GM21786 (cell line): ENCODE results near the gene TSSC4.

Experiments used
- ATAC-seq: cut with Tn5 transposase; IDR thresholded peaks from one replicate; pipeline ENCODE4 v1.9.1; 2021; ENCODE audit not compliant: unreplicated experiment

Gene TSSC4

DNA sequence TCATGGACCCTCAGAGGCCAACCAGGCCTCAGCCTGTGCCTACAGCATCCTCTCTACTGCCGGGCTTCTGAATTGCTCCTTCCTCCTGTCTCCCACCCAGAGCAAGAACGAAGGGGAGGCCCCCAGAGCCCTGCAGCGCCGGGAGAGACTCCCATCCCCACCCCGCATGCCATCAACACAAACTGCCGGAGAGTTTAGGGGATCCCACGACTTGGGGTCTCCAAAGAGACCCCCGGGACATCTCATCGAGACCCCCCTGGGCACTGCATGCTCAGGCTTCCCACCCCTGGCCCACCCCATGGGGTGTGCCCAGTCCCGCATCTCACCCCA is 31.7 kb upstream of the TSSC4 start:
- no peak for ATAC-seq

DNA sequence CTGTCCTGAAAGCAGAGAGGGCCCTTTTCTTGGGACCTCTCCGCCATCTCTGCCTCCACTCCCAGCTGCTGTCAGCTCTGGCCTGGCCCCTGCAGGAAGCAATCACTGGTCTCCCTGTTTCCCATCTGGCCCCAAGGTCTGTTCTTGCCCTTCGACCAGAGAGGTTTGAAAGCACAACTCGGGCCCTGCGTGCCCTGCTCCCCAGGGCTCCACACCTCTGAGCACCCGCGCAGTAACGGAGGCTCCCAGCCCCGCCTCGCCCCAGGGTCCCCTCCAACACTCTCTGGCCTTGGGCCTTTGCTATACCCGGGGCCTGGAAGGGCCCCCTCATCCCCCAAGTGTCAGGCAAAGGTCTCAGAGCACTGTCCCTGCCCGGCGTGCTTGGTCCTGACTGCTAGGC is 31.2 kb upstream of the TSSC4 start:
- ATAC-seq = no peak

DNA sequence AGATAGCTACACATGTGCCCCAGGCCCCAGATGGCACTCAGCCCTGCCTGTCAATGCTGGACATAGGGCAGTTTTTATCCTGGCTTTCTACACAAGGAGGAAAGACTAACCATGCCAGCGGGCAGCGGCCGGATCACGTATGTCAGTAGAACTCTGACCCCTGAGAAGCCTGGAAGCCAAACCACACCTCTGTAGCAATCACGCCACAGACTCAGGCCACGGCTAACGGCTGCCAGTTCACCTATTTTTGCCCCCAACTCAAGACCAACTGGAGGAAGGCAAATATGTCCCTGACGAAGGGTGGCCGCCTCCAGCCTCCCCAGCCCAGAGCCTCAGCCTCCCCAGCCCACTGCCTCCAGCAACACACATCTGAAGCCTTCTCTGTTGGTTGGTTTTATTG is 30.7 kb upstream of the TSSC4 start:
- no peak for ATAC-seq

DNA sequence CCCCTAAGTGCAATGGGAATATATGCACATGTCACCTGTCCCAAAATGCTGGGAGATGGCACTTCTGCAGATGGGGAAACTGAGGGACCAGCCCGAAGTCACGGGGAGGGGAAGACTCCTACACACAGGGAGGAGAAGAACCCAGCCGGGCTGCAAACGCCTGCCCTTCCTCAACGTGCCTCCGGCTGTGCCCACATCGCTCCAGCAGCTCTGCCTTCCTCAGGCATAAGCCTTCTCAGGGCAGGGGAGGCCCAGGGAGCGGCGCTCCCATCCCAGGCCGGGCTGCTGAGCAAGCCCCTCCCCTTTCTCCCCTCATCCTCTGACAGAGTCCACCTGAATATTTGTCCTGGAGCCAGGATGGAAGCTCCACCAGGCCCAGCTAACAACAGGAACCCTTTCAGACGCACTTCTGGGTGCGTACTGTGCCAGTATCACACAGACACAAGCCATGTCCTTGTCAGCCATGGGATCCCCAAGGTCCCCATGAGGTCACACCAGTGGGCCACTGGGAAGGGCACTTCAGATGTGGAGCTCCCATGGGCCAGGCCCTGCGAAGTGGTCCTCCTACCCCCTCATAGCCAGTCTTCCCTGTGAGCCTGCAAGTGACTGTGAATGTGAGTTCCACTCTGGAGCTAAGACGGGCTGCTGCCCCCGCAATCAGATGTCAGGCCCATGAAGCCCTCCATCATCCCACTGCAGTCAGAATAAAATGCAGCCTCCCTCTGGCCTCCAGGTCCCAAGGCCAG is 25.9 kb upstream of the TSSC4 start:
- ATAC-seq = no peak

DNA sequence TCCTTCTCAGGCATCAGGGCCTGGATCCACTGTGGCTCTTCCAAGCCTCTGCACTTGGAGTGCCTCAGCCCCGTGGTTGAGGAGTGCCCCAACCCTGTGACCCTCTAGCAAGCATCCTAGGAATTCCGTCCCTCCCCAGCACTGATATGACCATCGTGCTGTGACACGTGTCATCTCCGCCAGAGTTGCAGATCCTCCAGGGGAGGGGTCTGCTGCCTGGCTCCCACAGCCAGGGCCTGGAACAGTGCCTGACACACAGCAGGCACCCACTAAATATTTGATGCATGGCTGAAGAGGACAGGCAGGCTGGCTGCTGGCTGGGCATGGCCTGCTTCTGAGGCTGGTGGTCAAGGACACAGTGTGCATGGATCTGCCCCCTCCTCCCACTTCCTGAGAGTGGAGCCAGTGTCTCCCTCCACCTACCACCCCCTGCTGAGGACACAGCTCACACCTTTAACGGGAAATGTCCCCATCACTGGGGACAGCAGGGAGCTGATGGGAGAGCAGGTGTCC is 25.2 kb upstream of the TSSC4 start:
- ATAC-seq = no peak

DNA sequence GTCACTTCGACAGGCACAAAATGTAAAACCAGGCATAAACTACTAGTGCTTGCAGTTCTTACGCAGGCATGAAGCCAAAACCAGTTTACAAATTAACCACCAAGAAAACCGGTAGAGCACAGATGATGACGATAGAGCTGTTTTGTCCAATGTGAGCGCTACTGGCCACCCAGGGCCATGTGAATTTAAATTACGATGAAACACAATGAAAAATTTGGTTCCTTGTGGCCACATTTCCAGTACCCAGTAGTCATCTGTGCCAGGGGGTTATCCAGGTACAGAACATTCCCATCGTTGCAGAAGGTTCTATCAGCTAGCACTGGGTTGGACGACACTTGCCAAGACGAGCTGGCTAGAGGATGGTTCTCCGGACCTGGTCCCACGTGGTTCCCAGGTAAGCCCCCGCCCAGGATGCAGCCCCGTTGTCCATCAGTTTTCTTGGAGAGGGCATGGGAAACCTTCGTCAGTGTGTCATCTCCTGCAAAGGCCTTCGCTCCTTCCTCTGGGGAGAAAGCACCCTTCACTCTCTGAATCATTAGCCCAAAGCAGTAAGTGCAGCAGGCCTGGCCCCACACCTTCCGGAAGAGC is 24.5 kb upstream of the TSSC4 start:
- ATAC-seq = no peak

DNA sequence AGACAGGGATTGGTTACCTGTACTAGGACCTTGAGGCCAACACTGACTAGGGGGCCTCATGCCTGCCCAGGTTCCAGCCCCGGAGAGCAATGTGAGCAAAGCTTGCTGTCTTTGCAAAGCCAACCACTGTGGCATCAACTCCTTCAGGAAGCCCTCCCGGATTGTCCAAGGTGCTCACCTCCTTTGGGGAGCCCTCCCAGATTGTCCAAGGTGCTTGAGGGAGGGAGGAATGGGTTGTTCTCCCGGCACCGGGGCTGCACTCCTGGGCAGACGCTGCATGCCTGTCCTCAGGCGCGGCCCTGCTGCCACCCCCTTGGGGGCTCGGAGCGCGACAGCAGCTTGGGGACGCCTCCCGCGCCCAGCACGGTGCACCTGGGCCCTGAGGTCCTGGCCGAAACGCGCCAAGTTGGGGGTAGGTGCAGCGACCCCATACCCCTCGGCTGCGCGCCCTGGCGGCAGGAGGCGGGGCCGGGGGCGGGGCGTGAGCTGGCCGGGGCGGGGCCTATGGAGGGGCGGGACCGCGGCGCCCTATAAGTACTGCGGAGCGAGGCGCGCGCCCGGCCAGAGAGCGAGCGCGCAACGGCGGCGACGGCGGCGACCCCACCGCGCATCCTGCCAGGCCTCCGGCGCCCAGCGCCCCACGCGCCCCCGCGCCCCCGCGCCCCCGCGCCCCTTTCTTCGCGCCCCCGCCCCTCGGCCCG is 23.6 kb upstream of the TSSC4 start, which contains the start of gene CD81:
Gene CD81, plus strand, starts transcription at position 560 of the 701 bp plus-strand sequence. CDS start 240 bp downstream, outside the sequence.
- no peak for ATAC-seq

DNA sequence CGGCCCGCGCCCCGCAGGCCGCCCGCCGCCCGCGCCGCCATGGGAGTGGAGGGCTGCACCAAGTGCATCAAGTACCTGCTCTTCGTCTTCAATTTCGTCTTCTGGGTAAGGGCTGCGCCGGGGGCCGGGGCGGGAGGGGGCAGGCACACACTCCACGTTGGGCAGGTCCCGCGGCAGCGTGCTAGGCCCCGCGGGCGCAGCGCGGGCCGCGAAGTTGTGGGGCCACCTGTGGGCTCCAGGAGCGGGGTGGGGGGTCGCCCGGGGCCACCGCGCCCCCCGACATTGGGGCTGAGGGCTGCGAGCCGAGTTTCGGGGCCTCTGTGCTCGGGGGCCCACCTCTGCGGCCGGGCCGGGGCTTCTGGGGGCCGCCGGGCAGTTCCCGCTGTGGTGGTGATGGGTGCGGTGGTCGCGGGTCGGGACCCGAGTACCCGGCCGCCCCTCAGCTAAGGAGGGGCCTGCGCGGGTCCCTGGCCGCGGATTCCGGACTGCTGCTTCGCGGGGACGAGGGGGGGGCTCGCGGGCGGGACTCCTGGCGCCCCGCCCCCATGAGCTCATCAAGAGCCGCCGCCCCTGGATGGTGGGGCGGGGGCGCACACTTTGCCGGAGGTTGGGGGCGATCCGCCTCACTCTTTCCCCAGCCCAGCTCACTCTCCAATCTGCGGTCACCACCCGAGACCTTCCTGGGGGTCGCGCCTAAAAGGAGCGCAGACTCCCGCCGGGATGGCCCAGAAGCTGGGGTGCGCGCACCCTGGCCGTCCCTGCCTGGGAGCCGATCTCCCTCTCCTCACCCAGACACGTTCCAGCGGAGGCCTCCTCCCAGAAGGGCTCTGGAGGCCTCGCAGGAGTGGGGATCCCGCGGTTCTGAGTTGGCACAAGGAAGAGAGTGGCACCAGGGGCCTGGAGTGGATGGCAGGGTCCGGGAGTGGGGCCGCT is 22.8 kb upstream of the TSSC4 start:
- no peak for ATAC-seq

DNA sequence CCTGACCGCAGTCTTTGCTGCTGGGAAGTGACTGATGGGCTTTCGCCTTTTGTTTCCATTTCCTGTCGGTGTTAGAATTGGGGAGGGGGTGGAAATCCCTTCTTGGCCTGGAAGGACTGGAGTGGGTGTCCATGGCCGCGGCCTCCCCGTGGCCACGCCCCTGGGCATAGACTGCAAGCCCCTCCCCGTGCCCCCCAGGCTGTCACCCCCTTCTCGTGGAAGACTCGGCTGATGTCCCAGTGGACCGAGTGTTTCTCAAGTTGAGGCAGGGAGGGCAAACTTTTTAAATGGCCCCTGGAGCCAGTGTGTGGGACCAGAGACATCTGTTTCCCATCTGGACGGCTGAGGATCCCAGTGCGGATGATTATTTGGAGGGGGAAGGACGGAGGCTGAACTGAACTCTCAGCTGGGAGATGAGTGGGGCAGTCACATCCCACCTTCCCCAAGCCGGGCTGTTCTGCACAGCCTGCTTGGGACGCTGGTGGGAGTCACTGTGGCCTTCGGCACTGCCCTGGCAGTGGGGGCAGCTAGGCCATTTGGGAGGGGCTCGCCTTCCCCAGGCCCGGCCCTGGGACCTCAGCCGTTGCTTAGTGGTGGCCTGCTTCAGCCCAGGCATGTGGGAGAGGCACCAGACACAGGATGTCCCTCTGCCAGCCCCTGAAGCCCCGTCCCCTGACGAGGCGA is 21.9 kb upstream of the TSSC4 start:
- ATAC-seq = no peak

DNA sequence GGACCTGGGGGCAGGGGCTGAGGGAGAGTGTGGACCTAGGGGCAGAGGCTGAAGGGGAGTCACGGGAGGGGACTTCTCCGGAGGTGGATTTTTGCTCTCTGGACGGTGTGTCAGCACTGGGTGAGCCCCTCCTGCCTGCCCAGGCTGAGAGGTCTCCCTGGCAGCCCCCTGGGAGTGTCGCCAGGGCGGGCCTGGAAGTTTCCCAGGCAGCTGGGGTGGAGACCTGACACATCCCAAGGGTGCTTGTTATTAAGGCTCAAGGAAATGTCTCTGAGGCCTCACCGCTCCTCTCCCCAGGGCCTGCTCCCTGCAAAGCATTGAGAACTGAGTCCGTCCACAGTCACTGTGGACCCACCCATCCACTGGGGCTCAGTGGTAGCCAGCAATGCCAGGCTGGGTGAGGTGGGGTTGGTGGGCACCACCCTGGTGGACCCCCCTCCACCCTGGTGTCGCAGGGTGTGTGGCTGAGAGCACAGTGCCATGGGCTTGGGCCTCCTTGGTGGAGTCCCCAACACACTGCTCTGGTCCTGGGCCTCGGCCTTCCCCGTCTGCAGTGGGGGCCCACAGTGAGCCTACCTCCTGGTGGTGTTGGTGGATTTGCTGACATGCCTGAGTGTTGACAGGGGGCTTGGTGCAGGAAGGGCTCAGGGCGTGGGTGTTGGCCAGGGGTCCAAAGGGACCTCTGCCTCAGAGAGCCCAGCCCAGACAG is 20.9 kb upstream of the TSSC4 start:
- no peak for ATAC-seq

DNA sequence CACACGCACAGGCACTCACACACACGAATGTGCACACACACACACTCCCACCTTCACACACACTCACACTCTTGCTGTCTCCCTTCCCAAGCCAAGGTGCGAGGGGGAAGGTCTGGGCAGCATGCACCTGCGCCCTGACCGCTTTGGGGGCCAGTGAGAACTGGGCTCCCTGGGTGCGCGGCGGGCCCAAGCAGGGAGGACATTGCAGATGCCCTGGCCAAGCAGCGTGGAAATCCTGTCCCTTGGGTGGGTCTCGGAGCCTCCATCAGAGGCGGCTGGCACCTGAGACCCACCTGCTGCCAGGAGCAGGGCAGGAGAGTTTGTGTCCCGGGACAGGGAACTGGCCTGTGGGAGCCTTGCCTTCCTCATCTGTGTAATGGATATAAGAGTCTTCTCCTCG is 20.2 kb upstream of the TSSC4 start:
- ATAC-seq = no peak

DNA sequence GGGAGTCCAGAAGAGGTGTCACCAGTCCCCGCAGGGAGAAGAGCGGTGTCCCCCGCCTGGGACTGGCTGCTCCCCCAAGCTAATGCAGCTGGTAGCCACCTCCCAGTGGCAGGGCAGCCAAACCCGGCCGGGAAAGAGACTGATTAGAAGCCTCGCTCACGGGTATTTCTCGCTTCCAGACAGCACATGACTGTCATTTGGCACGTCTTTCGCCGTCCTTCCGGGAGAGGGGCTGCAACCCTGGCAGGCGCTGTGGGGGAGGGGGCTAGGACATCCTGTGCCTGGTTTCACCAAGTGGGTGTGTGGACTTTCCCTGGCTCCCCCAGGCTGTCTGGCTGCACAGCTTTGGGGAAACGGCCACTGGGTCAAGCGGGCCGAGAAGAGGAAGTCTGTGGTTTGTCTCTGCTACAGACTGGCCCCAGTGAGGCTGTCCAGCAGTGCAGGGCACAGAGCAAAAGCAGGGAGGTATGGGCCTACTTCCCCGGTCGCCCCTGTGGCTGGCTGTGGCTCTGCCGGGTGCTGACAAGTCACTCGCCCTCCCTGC is 19.7 kb upstream of the TSSC4 start:
- ATAC-seq = peak; percentile 28

DNA sequence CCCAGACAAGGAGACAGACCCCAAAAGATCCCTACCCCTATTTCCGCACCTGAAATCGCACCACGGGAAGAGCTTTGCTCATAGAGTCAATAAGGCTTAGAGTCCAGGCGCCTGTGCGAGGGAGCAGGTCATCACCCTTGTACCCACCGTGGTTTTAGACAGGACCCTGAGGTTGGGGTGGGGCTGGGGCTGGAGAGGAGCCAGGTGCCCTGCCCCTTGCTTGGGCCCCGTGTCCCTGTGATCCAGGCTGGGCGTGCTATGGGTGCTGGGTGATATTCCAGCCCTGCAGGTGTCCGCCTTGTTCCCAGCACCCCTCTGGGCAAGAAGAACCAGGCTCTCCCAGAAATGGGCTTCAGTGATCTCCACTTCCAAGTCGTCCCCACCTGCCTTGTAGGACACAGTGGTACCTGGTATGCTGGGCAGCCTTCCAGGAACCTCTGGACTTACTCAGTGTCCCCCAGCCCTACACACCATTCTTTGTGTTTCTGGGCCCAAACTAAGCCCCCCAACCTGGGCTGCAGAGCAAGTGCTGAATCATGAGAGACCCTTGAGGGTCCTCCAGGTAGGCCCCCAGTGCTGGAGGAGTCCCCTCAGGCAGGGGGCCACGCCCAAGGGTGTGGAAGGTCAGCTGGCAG is 18.9 kb upstream of the TSSC4 start:
- ATAC-seq = no peak

DNA sequence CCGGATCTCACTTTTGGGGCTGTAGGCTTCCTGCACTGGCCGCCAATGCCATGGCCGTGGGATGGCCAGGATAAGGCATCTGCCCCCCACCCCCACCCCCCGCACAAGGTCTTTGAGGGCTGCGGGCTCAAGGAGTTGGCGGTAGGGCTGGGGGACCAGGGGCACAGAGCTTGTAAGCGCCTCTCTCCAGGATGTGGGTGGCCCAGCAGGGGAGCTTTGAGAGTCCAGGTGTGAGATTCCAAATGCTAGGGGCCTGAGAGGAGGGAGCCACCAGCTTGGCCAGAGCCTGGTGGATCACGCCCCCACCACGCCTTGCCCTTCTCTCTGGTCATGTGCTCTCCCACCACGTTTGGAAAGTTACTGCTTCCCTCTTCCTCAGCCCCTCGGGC is 18.4 kb upstream of the TSSC4 start:
- ATAC-seq = no peak

DNA sequence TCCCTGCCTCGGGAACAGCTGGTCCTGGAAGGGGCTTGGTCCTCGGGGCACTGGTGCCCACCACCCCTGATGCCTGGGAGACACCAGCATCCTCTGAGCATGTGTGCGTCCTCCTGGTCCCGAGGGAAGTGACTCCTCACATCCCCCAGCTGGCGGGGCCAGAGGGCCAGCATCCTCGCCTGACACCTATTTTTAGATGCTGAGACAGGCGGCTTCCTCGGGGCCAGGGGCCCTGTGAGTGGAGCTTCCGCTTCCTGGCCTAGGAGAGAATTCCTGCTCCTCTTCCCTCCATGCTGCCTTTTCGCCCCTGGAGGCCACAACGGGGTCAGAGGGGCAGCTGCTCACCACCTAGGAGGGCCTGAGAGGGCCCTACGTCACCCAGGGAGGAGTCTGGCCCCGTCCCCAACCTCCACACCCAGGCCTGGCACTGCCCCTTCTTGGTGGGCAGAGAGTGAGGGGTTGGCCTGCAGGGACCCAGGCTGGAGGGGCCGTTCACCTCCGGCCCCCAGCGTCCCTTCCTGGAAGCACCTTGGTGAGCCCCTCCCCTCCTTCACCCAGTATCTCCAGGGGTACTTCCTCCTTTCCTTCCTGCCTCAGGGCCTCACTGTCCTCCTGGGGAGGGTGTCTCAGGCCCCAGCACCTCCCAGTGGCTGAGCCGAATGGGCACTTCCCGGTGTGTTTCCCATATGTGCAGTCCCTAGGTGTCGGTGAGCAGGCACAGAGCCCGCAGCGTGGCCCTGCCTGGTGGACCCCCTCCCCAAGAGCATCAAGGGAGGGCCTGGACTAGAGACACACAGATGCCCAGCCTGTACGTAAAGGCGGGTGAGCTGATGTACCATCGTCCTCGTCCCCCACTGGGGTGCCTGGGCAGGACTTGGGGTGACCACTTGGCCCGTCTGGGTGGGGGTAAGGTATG is 17.4 kb upstream of the TSSC4 start:
- ATAC-seq = no peak

DNA sequence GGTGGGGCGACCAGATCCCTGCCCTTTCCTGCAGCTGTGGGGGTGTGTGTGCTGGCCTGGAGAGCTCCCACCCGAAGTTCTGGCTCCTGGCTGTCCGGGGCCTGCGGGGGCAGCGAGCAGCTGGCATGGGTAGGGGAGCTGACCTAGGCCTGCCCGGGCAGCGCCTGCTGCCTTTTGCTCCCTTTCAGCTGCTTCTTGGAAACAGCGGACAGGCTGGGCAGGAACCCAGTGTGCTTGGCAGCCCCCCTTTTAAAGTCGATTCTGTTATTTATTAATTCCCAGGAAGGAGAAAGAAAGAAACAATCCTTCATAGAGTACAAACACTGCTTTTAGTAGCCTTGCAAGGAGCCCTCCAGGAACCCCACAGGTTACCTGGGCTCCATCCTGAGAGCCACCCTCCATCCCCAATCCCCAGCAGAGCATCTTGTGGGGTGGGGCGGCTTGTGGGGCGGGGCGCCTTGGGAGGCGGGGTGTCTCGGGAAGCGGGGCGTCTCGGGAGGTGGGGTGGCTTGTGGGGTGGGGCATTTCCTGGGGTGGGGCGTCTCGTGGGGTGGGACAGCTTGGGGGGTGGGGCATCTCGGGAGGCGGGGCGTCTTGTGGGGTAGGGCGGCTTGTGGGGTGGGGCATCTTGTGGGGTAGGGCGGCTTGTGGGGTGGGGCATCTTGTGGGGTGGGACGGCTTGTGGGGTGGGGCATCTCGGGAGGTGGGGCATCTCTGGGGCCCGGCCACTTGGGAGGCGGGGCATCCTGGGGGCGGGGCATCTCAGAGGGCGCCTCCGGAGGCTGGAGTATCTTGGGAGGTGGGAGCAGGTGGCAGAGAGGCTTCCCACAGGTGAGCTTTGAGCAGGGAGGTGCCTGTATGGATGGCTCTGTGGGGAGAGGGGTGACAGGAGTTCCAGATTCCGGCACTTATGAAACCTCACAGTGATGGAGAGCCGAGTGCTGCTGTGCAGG is 16.4 kb upstream of the TSSC4 start:
- no peak for ATAC-seq
